ENCODE data around the gene RAB5B.
"Not testable (repeated sequence)": the region's sequence is repeated elsewhere in the genome, so short reads cannot be mapped to it uniquely, and the experiment has no call there.

RAB5B gene

GRCh38 chr12:56040963-56041551, 67.2 kb downstream of the RAB5B start:
- in situ Hi-C loops (cut with MboI; ENCODE audit: low sequenced_read_pairs, unreplicated experiment) = no loop called here
- DNase-seq (ENCODE audit: low spot score) = no peak
- no peak for TF ChIP-seq CTCF (IDR thresholded peaks at IDR 0.05; ENCODE audit: borderline replicate concordance, control extremely low read depth, extremely low read depth, insufficient read depth, missing control alignments)

GRCh38 chr12:56041552-56042429, 67.9 kb downstream of the RAB5B start, which contains the start of gene RPS26:
Gene RPS26, plus strand, starts transcription at chr12:56041918. Its CDS starts 249 bp downstream, at chr12:56042167.
- in situ Hi-C loops (cut with MboI; ENCODE audit: low sequenced_read_pairs, unreplicated experiment) = no loop called here
- DNase-seq (ENCODE audit: low spot score) = peak; percentile 89
- peak; percentile 50 for TF ChIP-seq CTCF (IDR thresholded peaks at IDR 0.05; ENCODE audit: borderline replicate concordance, control extremely low read depth, extremely low read depth, insufficient read depth, missing control alignments)

- in situ Hi-C loops (cut with MboI; ENCODE audit: low sequenced_read_pairs, unreplicated experiment); DNase-seq (ENCODE audit: low spot score): not testable (repeated sequence)
Observed at GRCh38 chr12:56042430-56042813, 68.5 kb downstream of the RAB5B start.

- no peak for DNase-seq (ENCODE audit: low spot score)
- no peak for TF ChIP-seq CTCF (IDR thresholded peaks at IDR 0.05; ENCODE audit: borderline replicate concordance, control extremely low read depth, extremely low read depth, insufficient read depth, missing control alignments)
- in situ Hi-C loops (cut with MboI; ENCODE audit: low sequenced_read_pairs, unreplicated experiment) = no loop called here
Observed at GRCh38 chr12:56042843-56043242, 69.0 kb downstream of the RAB5B start.
